Activated naive CD4-positive, alpha-beta T cell treated with anti-CD3 and anti-CD28 coated beads, Interleukin-2, amount 50 U/mL, for 16 hours (primary cell): ENCODE results near the gene VLDLR.

Experiments used
- DNase-seq: peaks from one replicate; pipeline ENCODE4 v3.0.0-alpha.2; 2020

VLDLR gene

GRCh38 chr9:2622461-2623287 lies 1.1 kb downstream of the VLDLR start:
- DNase-seq = peak; percentile 23

- no peak for DNase-seq
Measured at GRCh38 chr9:2623288-2624050, 1.9 kb downstream of the VLDLR start.

GRCh38 chr9:2624051-2624682 lies 2.6 kb downstream of the VLDLR start:
- DNase-seq = no peak

- no peak for DNase-seq
Measured at GRCh38 chr9:2625427-2625826, 3.8 kb downstream of the VLDLR start.

GRCh38 chr9:2628919-2629318 lies 7.3 kb downstream of the VLDLR start:
- DNase-seq = no peak

GRCh38 chr9:2630158-2630557 lies 8.6 kb downstream of the VLDLR start:
- no peak for DNase-seq

GRCh38 chr9:2631263-2631662 lies 9.7 kb downstream of the VLDLR start:
- no peak for DNase-seq

GRCh38 chr9:2634153-2634552 lies 12.6 kb downstream of the VLDLR start:
- no peak for DNase-seq

- no peak for DNase-seq
Measured at GRCh38 chr9:2634818-2635217, 13.2 kb downstream of the VLDLR start.

- no peak for DNase-seq
Measured at GRCh38 chr9:2635922-2636321, 14.3 kb downstream of the VLDLR start.

- DNase-seq = no peak
Measured at GRCh38 chr9:2637390-2637789, 15.8 kb downstream of the VLDLR start.

GRCh38 chr9:2638871-2639673 lies 17.5 kb downstream of the VLDLR start:
- DNase-seq = no peak

GRCh38 chr9:2639786-2640185 lies 18.2 kb downstream of the VLDLR start:
- no peak for DNase-seq

GRCh38 chr9:2640570-2640969 lies 19.0 kb downstream of the VLDLR start:
- no peak for DNase-seq

- DNase-seq = no peak
Measured at GRCh38 chr9:2641033-2641432, 19.4 kb downstream of the VLDLR start.

GRCh38 chr9:2642068-2642467 lies 20.5 kb downstream of the VLDLR start:
- no peak for DNase-seq

GRCh38 chr9:2645569-2645968 lies 24.0 kb downstream of the VLDLR start:
- no peak for DNase-seq

- no peak for DNase-seq
Measured at GRCh38 chr9:2655411-2655901, 33.9 kb downstream of the VLDLR start.

- DNase-seq = no peak
Measured at GRCh38 chr9:2657427-2657826, 35.8 kb downstream of the VLDLR start.

GRCh38 chr9:2662496-2662895 lies 40.9 kb downstream of the VLDLR start:
- no peak for DNase-seq

GRCh38 chr9:2663461-2664173 lies 42.0 kb downstream of the VLDLR start:
- no peak for DNase-seq
